ENCODE measurements around the gene MAP3K15. TPM values are rescaled to one million over a fixed set of nuclear protein-coding genes. Genes with fewer than 3 reads are reported as not detected.

The MAP3K15 gene
- total RNA-seq, 2 donors from 2014 or later, result 0.56 TPM; not detected in 1

DNA sequence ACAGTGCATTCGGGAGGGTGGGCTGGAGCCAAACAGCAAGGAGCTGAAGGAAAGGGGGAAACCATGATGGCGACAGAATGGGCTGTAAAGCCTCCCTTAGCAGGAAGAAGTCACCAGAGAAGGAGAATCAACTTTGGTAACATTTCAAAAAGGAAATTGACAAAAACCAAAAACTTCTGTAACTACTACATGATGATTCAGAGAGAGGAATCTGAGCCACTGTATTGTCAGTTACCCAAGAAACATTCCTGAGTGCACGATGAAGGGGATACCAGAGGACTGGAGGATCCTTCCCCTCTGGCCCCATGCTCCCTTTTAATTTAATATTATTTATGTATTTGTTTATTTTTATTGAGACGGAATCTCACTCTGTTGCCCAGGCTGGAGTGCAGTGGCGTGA is 145.2 kb downstream of the MAP3K15 start:
- ATAC-seq (ENCODE audit: insufficient number of reproducible peaks, low FRiP score, low read depth), result no peak
- no peaks in the 10 kb centered on the region for H3K4me1 ChIP-seq (ENCODE audit: control insufficient read depth in 1 of 2, low read depth in 2 of 2)
- H3K4me3 ChIP-seq, result no peak overlapping the region
- H3K9me3 ChIP-seq, result no peaks in the 10 kb centered on the region
- no peak for DNase-seq (ENCODE audit: low spot score)
- no peaks in the 10 kb centered on the region for H3K36me3 ChIP-seq
- no peak overlapping the region for H3K27ac ChIP-seq
- no peaks in the 10 kb centered on the region for H3K27me3 ChIP-seq (replicated peaks; ENCODE audit: insufficient read depth)
- TF ChIP-seq, protein P1, sequence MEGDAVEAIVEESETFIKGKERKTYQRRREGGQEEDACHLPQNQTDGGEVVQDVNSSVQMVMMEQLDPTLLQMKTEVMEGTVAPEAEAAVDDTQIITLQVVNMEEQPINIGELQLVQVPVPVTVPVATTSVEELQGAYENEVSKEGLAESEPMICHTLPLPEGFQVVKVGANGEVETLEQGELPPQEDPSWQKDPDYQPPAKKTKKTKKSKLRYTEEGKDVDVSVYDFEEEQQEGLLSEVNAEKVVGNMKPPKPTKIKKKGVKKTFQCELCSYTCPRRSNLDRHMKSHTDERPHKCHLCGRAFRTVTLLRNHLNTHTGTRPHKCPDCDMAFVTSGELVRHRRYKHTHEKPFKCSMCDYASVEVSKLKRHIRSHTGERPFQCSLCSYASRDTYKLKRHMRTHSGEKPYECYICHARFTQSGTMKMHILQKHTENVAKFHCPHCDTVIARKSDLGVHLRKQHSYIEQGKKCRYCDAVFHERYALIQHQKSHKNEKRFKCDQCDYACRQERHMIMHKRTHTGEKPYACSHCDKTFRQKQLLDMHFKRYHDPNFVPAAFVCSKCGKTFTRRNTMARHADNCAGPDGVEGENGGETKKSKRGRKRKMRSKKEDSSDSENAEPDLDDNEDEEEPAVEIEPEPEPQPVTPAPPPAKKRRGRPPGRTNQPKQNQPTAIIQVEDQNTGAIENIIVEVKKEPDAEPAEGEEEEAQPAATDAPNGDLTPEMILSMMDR (IDR thresholded peaks at IDR 0.05), result no peak

- no peaks in the 10 kb centered on the region for H3K36me3 ChIP-seq
- no peak overlapping the region for H3K27ac ChIP-seq
- DNase-seq (ENCODE audit: low spot score), result no peak
Measured at GRCh38 chrX:19368576-19368975, 146.7 kb downstream of the MAP3K15 start.

DNA sequence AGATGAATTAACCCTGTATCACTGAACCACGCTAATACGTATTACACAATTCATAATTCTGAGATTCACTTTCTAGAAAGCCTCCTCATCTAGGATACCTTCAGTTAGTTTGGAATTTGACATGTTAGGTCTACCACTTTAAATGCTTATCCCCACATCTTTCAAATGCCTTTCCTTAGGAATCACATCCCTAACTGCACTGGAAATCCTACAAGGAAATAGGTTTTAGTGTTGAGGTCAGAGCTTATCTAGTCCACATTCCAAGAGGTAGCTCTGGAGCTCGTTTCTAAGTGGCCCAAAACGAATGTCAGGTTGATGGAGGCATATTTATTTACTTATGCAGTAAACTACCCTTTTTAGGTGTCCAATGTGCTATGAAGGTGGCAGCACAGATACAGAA is 153.6 kb downstream of the MAP3K15 start:
- DNase-seq (ENCODE audit: low spot score), result no peak
- TF ChIP-seq, protein P1 (IDR thresholded peaks at IDR 0.05), result no peak
- Histone ChIP-seq H3K4me1 (ENCODE audit: control insufficient read depth in 1 of 2, low read depth in 2 of 2) (no peaks in the 10 kb centered on the region), H3K27me3 (replicated peaks; ENCODE audit: insufficient read depth) (no peaks in the 10 kb centered on the region), H3K4me3 (no peak overlapping the region), H3K9me3 (no peaks in the 10 kb centered on the region), H3K27ac (no peak overlapping the region), H3K36me3 (peaks cover 6% of the 10 kb centered on the region)
- ATAC-seq (ENCODE audit: insufficient number of reproducible peaks, low FRiP score, low read depth), result no peak

More at GRCh38 chrX:19368576-19368975, 146.7 kb downstream of the MAP3K15 start:
- TF ChIP-seq, protein P1 (IDR thresholded peaks at IDR 0.05), result no peak
- no peaks in the 10 kb centered on the region for H3K9me3 ChIP-seq
- no peak overlapping the region for H3K4me3 ChIP-seq
- ATAC-seq (ENCODE audit: insufficient number of reproducible peaks, low FRiP score, low read depth), result no peak
- no peaks in the 10 kb centered on the region for H3K4me1 ChIP-seq (ENCODE audit: control insufficient read depth in 1 of 2, low read depth in 2 of 2)
- no peaks in the 10 kb centered on the region for H3K27me3 ChIP-seq (replicated peaks; ENCODE audit: insufficient read depth)

DNA sequence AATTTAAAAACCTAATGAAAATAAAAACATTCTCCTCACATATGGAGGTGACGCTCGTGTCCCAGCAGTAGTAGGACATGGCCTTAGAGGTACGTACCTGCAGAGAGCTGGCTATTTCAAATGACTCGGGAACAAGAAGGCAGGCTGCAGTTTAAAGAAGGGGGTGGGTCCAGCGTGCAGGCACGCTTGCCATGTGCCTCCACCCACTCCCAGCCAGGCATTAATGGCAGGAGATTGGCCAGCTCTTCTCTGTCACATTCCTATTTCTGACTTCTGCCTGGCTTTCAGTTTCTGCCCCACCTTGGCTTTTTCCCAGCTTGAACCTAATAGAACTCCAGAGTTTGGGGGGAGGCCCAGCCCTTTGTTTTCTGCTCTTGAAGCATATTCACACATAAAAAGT is 154.4 kb downstream of the MAP3K15 start:
- H3K4me1 ChIP-seq (ENCODE audit: control insufficient read depth in 1 of 2, low read depth in 2 of 2), result no peaks in the 10 kb centered on the region
- H3K27me3 ChIP-seq (replicated peaks; ENCODE audit: insufficient read depth), result no peaks in the 10 kb centered on the region
- TF ChIP-seq, protein P1 (IDR thresholded peaks at IDR 0.05), result no peak
- H3K4me3 ChIP-seq, result no peak overlapping the region
- DNase-seq (ENCODE audit: low spot score), result no peak
- no peaks in the 10 kb centered on the region for H3K9me3 ChIP-seq
- no peak overlapping the region for H3K27ac ChIP-seq
- H3K36me3 ChIP-seq, result peaks cover 8% of the 10 kb centered on the region
- no peak for ATAC-seq (ENCODE audit: insufficient number of reproducible peaks, low FRiP score, low read depth)

DNA sequence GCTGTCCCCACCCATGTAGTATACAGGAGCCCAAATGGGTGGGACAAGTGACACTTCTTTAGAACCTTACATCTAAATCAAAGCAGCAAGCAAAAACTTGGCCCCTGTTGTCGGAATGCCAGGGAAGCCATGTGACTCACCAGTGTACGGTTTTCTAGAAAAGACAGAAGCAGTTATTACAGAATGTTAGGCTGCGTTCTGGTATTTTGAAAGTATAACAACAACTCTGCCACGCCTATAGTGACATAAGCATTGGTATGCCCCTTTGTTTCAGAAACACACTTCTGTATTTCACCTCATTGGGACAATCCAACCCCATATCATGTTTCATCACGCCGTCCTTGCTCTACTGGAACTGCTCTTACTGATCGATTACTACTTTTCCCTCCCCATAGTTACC is 156.8 kb downstream of the MAP3K15 start:
- TF ChIP-seq, protein P1 (IDR thresholded peaks at IDR 0.05), result no peak
- DNase-seq (ENCODE audit: low spot score), result no peak
- no peak overlapping the region for H3K27ac ChIP-seq
- H3K4me3 ChIP-seq, result no peak overlapping the region
- peaks cover 13% of the 10 kb centered on the region for H3K36me3 ChIP-seq
- no peak for ATAC-seq (ENCODE audit: insufficient number of reproducible peaks, low FRiP score, low read depth)
- H3K4me1 ChIP-seq (ENCODE audit: control insufficient read depth in 1 of 2, low read depth in 2 of 2), result no peaks in the 10 kb centered on the region
- no peaks in the 10 kb centered on the region for H3K27me3 ChIP-seq (replicated peaks; ENCODE audit: insufficient read depth)
- no peaks in the 10 kb centered on the region for H3K9me3 ChIP-seq
